Measurements from ENCODE around the gene PTPRG. TPM values are rescaled to one million over a fixed set of nuclear protein-coding genes. Genes with fewer than 3 reads are reported as not detected.

The PTPRG gene
- total RNA-seq, 1 donor from 2014 or later: 39.6 TPM

GRCh38 chr3:61687206-61687605 is 125.8 kb downstream of the PTPRG start:
- no peak overlapping the region for H3K9ac ChIP-seq (ENCODE audit: low read length)
- H3K79me2 ChIP-seq (ENCODE audit: insufficient read depth, low read length): peaks cover 22% of the 10 kb centered on the region
- peaks cover 66% of the 10 kb centered on the region for H4K20me1 ChIP-seq (ENCODE audit: insufficient read depth, low read length)
- no peak overlapping the region for H3K27ac ChIP-seq (ENCODE audit: low read depth, low read length)
- H3K4me1 Mint-ChIP-seq (ENCODE audit: low read depth, unreplicated experiment): peaks cover 19% of the 10 kb centered on the region
- H3K36me3 Mint-ChIP-seq (ENCODE audit: low read depth, unreplicated experiment): no peaks in the 10 kb centered on the region
- H3K4me2 ChIP-seq (ENCODE audit: low read length): no peak overlapping the region
- DNase-seq (ENCODE audit: low read depth) (no peak), FAIRE-seq (no peak)
- H3K4me3 Mint-ChIP-seq (ENCODE audit: unreplicated experiment): no peak overlapping the region
- no peaks in the 10 kb centered on the region for H3K36me3 ChIP-seq (ENCODE audit: insufficient read depth, low read length)
- H2AFZ ChIP-seq (ENCODE audit: low read depth, low read length): no peak overlapping the region
- no peak overlapping the region for H3K4me3 ChIP-seq (ENCODE audit: insufficient read depth, low read depth, low read length)
- no peak for TF ChIP-seq CTCF (IDR thresholded peaks at IDR 0.05; ENCODE audit: insufficient read depth, low read depth, low read length)
- TF ChIP-seq EZH2 (IDR thresholded peaks at IDR 0.05; ENCODE audit: insufficient read depth, low read length): no peak
- H3K4me1 ChIP-seq (ENCODE audit: insufficient read depth, low read length): peaks cover 5% of the 10 kb centered on the region
- H3K27me3 Mint-ChIP-seq (ENCODE audit: low read depth, unreplicated experiment): no peaks in the 10 kb centered on the region
- H3K9me3 Mint-ChIP-seq (ENCODE audit: unreplicated experiment): peaks cover 1% of the 10 kb centered on the region
- H3K9me3 ChIP-seq (ENCODE audit: insufficient read depth, low read depth, low read length): no peaks in the 10 kb centered on the region
- peak overlapping the region; percentile 37 for H3K27ac Mint-ChIP-seq (ENCODE audit: unreplicated experiment)
- H3K27me3 ChIP-seq (ENCODE audit: insufficient read depth, low read length): no peaks in the 10 kb centered on the region

- peak overlapping the region; percentile 43 for H3K4me2 ChIP-seq (ENCODE audit: low read length)
- H3K4me3 ChIP-seq (ENCODE audit: insufficient read depth, low read depth, low read length): no peak overlapping the region
- Mint-ChIP-seq H3K4me3 (ENCODE audit: unreplicated experiment) (no peak overlapping the region), H3K27me3 (ENCODE audit: low read depth, unreplicated experiment) (no peaks in the 10 kb centered on the region), H3K9me3 (ENCODE audit: unreplicated experiment) (no peaks in the 10 kb centered on the region), H3K4me1 (ENCODE audit: low read depth, unreplicated experiment) (peaks cover 21% of the 10 kb centered on the region), H3K36me3 (ENCODE audit: low read depth, unreplicated experiment) (peaks cover 3% of the 10 kb centered on the region), H3K27ac (ENCODE audit: unreplicated experiment) (peak overlapping the region; percentile 75)
- peaks cover 66% of the 10 kb centered on the region for H4K20me1 ChIP-seq (ENCODE audit: insufficient read depth, low read length)
- H3K9ac ChIP-seq (ENCODE audit: low read length): no peak overlapping the region
- H3K27me3 ChIP-seq (ENCODE audit: insufficient read depth, low read length): no peaks in the 10 kb centered on the region
- TF ChIP-seq EZH2 (IDR thresholded peaks at IDR 0.05; ENCODE audit: insufficient read depth, low read length) (no peak), CTCF (IDR thresholded peaks at IDR 0.05; ENCODE audit: insufficient read depth, low read depth, low read length) (no peak)
- FAIRE-seq: no peak
- no peak for DNase-seq (ENCODE audit: low read depth)
- peaks cover 22% of the 10 kb centered on the region for H3K79me2 ChIP-seq (ENCODE audit: insufficient read depth, low read length)
- H2AFZ ChIP-seq (ENCODE audit: low read depth, low read length): no peak overlapping the region
- no peak overlapping the region for H3K27ac ChIP-seq (ENCODE audit: low read depth, low read length)
- no peaks in the 10 kb centered on the region for H3K9me3 ChIP-seq (ENCODE audit: insufficient read depth, low read depth, low read length)
- peaks cover 5% of the 10 kb centered on the region for H3K4me1 ChIP-seq (ENCODE audit: insufficient read depth, low read length)
- H3K36me3 ChIP-seq (ENCODE audit: insufficient read depth, low read length): no peaks in the 10 kb centered on the region
Observed at GRCh38 chr3:61687663-61688306, 126.4 kb downstream of the PTPRG start.

GRCh38 chr3:61688307-61688984 is 127.1 kb downstream of the PTPRG start:
- Histone ChIP-seq H3K9ac (ENCODE audit: low read length) (no peak overlapping the region), H3K4me3 (ENCODE audit: insufficient read depth, low read depth, low read length) (no peak overlapping the region), H3K27me3 (ENCODE audit: insufficient read depth, low read length) (no peaks in the 10 kb centered on the region), H3K27ac (ENCODE audit: low read depth, low read length) (no peak overlapping the region), H3K4me1 (ENCODE audit: insufficient read depth, low read length) (peaks cover 5% of the 10 kb centered on the region), H3K79me2 (ENCODE audit: insufficient read depth, low read length) (peaks cover 20% of the 10 kb centered on the region), H3K36me3 (ENCODE audit: insufficient read depth, low read length) (no peaks in the 10 kb centered on the region), H2AFZ (ENCODE audit: low read depth, low read length) (no peak overlapping the region), H3K9me3 (ENCODE audit: insufficient read depth, low read depth, low read length) (no peaks in the 10 kb centered on the region), H4K20me1 (ENCODE audit: insufficient read depth, low read length) (peaks cover 59% of the 10 kb centered on the region), H3K4me2 (ENCODE audit: low read length) (peak overlapping the region; percentile 43)
- Mint-ChIP-seq H3K4me3 (ENCODE audit: unreplicated experiment) (peak overlapping the region; percentile 68), H3K36me3 (ENCODE audit: low read depth, unreplicated experiment) (peaks cover 3% of the 10 kb centered on the region), H3K4me1 (ENCODE audit: low read depth, unreplicated experiment) (peaks cover 16% of the 10 kb centered on the region), H3K27ac (ENCODE audit: unreplicated experiment) (peak overlapping the region; percentile 75), H3K9me3 (ENCODE audit: unreplicated experiment) (no peaks in the 10 kb centered on the region), H3K27me3 (ENCODE audit: low read depth, unreplicated experiment) (no peaks in the 10 kb centered on the region)
- DNase-seq (ENCODE audit: low read depth) (no peak), FAIRE-seq (no peak)
- TF ChIP-seq CTCF (IDR thresholded peaks at IDR 0.05; ENCODE audit: insufficient read depth, low read depth, low read length) (no peak), EZH2 (IDR thresholded peaks at IDR 0.05; ENCODE audit: insufficient read depth, low read length) (no peak)
